GM20000 (cell line): ENCODE data around the gene IFNGR1.
"Not testable (repeated sequence)": the region's sequence is repeated elsewhere in the genome, so short reads cannot be mapped to it uniquely, and the experiment has no call there.

Experiments
- DNase-seq: peaks from one replicate; pipeline ENCODE4 v3.0.0; 2012; ENCODE audit warnings: low spot score
- CTCF ChIP-seq: IDR thresholded peaks from 2 replicates; pipeline ENCODE4 v1.5.1; 2012; ENCODE audit warnings: mild to moderate bottlenecking, control low read depth; ENCODE audit errors: extremely low read depth, missing control alignments

Gene IFNGR1

DNA sequence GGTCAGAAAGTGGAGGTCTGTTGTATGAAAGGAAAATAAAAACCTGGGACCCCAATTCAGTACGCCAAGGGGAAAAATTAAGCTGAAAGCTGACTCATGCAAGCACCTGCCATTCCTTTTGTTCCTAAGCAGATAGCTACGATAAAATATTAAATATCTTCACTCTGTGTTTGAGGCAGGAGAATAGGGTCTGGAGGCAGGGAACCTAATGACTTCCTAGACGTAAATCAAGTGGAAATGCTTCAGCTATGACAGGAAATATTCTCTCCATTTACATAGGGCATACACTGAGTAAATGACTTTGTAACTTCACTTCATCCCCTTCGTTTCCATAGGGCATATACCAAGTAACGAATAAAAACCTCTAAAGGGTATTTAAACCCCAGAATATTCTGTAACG, 41.0 kb upstream of the IFNGR1 start:
- no peak for DNase-seq
- no peak for TF ChIP-seq CTCF

DNA sequence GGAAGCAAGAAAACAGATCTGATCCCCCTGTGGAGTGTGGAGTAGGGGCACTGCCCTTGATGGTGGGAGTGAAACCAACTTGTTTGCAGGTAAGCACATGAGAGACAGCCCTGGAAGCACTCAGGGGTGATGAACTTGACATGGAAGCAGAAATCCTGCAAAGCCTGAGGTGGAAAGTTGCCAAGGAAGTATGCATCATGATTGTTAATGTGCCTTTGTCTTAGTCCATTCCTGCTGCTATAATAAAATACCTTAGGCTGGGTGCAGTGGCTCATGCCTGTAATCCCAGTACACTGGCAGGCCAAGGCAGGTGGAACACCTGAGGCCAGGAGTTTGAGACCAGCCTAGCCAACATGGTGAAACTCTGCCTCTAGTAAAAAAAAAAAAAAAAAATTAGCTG, 40.2 kb upstream of the IFNGR1 start:
- DNase-seq: no peak
- TF ChIP-seq CTCF: no peak

DNA sequence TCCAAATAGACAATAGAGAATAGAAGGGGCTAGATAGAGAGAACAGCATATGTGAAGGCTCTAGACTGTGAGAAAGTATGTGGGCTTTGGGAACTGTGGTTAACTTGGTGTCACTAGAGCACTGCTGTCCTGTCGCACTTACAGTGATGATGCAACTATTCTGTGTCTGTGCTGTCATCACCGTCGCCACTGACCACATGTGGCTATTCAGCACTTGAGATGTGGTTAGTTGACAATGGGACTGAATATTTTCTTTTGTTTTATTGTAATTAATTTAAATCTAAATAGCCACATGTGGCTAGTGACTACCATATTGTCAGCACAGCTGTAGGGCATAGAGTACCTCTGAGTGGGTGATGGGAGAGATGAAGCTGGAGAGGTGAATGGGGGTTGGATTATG, 39.0 kb upstream of the IFNGR1 start:
- DNase-seq: peak; percentile 33
- no peak for TF ChIP-seq CTCF

GRCh38 chr6:137256350-137257103, 37.3 kb upstream of the IFNGR1 start:
- no peak for TF ChIP-seq CTCF
- no peak for DNase-seq

DNA sequence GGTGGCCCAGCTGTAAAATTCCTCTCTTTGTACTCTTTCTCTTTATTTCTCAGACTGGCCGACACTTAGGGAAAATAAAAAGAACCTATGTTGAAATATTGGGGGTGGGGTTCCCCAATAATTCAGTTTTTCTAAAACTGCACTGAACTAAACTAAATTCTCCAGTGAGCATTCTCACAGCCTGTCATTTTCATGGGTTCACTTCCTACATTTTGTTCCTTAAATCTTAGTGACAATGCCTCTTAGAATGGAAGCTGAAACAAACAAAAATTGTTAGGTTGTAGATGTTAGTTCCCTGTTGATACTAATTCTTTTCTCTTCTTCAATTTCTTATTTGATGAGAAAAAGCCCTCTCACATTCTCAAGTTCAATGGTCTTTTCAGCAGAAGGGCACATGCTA, 35.8 kb upstream of the IFNGR1 start:
- TF ChIP-seq CTCF: no peak
- no peak for DNase-seq

DNA sequence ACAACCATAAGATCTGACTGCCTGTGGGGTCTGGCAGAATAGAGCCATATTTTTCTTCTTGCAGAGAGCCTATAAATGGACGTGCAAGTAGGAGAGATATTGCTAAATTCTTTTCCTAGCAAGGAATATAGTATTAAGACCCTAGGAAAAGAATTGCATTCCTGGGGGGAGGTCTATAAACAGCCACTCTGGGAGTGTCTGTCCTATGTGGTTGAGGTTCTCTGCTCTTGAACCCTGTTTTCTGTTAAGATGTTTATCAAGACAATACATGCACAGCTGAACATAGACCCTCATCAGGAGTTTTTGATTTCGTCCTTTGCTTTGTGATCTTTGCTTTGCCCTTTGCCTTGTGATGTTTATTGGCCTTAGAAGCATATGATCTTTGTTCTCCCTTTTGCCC, 35.2 kb upstream of the IFNGR1 start:
- DNase-seq: not testable (repeated sequence)

DNA sequence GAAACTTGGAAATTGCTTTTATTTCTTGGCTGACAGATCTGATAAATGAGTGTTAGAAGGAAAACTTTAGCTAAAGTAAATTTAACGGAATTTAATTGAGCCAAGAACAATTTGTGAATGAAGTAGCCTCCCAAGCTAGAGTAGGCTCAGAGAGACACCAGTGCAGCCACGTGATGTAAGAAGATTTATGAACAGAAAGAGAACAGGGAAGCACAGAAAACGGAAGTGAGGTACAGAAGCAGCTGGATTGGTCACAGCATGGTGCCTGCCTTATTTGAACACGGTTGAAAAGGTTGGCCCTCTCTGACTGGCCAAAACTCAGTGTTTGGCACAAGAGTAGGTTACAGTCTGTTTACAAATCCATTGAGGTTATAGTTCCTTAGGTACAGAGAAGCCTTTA, 29.5 kb upstream of the IFNGR1 start:
- no peak for DNase-seq

More for the DNA sequence above, 29.5 kb upstream of the IFNGR1 start:
- TF ChIP-seq CTCF: no peak
